HG02970 (cell line): Measurements from ENCODE around the gene CPNE7.
"Not testable (repeated sequence)": the region's sequence is repeated elsewhere in the genome, so short reads cannot be mapped to it uniquely, and the experiment has no call there.

Experiments
- ATAC-seq: cut with Tn5 transposase; IDR thresholded peaks from one replicate; pipeline ENCODE4 v1.9.1; 2021; ENCODE audit warnings: mild to moderate bottlenecking, moderate library complexity, moderate number of reproducible peaks; ENCODE audit not compliant: unreplicated experiment, low FRiP score

CPNE7 gene

DNA sequence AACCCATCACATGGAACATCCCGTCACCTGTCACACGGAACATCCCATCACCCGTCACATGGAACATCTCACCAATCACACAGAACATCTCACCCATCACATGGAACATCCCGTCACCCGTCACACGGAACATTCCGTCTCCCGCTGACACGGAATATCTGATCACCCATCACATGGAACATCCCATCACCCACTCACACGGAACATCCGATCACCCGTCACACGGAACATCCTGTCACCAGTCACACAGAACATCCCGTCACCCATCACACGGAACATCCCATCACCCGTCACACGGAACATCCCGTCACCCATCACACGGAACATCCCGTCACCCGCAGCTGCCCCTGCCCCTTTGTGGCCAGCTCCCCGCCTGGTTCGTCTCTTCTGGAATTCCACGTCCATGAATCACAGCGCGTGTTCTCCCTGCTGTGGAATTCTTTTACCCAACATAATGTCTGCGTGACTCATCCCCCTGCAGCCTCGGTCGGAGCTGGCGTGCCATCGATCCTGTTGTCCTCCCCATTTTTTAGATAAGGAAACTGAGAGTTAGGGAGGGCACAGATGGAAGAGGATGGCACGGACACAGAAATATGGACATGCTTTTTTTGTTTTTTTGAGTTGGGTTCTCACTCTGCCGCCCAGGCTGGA lies 5.6 kb downstream of the CPNE7 start:
- no peak for ATAC-seq

DNA sequence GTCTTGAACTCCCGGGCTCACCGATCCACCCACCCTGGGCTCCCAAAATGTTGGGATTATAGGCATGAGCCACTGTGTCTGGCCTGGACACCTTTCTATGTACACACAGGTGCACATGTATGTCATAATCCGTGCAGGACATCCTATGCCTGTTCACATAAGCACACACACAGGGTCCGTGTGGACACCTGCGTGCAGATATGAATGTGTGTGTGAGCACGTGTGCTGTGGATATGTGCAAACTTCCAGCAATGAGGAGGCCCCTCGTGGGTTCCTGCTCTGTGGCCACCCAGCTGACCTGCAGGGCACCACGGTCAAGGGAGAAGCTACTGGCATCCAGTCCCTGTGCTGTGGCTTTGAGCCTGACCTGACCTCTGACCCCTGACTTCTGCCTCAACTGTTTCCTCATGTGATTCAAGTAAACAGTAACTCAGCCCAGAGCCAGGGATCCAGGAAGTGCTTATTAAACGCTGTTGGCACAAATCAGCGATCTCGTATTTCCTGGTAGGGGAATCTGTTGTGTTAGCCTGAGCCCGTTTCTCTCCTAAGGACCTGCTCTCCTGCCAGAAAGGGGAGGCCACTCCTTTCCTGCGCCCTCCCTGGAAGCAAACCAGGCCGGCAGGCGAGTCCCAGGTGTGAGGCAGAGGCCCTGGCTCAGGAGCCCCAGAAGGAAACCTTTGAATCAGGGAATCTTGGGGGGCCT lies 6.5 kb downstream of the CPNE7 start:
- no peak for ATAC-seq

DNA sequence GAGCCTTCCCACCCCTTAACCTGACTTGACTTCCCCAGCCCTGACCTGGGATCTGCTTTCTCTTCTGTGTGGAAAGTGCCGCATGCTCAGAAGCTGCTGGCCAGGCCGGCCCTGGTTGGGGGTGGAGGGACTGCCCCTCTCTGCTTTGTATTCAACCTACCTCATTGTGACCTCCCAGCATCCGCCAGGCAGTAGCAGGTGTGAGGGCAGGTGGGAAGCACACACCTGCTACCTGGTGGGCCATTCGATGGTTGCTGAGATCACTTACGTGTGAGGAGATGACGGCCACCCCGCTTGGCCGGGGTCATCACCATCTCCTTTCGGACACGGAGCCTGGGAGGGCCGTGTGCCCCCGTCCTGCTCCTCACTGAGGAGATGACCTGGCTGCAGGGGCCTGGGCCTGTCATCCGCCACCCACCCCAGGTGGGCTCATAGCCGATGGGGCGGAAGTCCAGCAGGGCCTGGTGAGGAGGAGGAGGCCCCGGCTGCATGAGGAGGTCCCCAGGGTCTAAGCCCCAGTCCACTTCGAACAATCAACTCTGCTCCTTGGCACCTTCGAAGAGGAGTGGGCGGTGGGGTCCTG lies 7.1 kb downstream of the CPNE7 start:
- no peak for ATAC-seq

DNA sequence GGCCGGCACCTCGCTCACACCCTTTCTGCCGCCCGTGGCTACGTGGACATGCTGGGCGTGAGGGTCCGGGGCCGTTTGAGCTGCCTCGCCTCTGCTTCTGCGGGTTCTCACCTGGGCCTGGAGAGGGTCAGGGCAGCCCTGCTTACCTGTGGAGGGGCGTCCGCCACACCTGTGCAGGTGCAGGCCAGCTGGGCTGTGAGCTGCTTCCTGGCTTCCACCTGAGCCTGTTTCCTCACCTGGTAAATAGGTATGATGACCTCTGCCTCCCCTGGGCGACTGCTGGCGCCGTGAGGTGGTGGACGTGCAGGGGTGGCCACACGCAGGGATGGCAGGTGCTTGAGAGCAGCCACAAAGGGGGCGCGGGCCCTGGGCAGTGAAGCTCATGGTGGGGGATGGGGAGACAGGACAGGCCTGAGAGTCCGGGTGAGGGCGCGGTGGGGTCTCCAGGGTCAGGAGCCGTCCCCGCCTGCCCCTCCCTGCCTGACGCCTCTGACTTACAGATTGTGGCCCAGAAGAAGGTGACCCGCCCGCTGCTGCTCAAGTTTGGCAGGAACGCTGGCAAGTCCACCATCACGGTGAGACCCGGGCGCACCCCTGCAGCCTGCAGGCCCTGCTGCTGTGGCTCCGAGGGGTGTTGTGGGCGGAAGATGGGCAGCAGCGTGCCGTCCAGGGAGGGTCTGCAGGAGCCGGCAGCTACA lies 7.8 kb downstream of the CPNE7 start:
- no peak for ATAC-seq

DNA sequence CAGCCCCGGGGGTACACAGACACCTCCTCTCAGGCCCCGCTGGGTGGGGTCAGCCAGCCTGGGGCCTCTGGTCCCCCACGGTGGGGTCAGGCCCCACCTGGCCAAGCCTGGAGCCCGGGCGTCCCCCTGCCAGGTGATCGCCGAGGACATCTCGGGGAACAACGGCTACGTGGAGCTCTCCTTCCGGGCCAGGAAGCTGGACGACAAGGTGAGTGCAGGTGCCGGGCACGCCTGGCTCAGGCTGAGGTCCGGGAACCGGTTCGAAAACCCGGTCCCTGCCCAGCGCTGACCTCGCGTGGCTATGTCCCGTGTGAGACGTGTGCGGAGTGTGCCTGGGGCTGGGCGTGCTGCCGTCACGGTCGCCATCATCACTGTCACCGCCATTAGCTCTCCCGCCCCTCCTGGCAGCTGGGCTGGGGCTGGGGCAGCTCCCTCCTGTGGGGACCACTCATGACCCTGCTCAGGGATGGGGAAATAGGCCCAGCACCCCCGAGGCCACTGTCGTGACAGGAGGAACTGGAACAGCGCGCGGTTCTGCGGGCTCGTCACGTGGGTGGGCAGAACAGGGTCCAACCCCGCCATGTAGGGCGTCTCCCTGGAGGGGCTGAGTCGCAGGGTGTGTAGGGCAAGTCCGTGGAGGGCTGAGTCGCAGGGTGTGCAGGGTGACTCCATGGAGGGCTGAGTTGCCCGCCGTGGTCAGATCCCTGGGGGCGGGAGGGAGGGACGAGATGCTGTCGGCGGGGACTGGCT lies 8.5 kb downstream of the CPNE7 start:
- no peak for ATAC-seq

DNA sequence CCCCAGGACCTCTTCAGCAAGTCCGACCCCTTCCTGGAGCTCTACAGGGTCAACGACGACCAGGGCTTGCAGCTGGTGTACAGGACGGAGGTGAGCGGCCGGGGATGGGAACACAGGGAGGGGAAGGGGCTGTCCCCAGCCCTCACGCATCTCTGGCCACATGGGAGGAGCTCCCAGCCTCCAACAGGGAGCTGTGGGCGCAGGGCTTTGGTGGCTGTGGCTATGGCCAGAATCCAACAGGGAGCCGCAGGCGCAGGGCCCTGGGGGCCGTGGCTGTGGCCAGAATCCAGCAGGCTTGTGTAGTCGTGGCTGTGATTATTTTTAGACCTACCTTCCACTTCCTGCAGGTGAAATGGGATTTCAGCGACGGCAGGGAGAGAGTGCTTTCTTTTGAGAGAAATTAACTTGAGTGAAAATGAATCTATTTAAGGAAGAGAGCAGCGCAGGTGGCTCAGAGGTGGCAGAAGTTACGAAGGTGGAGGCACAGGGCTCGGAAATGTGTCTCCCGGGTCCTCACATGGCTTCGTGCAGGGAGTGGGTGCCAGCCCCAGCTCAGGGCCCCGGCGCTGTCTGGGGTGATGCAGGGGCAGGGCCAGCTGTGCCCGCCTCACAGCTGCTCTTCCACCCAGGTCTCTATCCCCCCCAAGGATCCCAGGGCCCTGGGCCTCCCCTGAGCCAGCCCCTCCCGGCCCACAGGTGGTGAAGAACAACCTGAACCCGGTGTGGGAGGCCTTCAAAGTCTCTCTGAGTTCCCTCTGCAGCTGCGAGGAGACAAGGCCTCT lies 9.4 kb downstream of the CPNE7 start:
- no peak for ATAC-seq

DNA sequence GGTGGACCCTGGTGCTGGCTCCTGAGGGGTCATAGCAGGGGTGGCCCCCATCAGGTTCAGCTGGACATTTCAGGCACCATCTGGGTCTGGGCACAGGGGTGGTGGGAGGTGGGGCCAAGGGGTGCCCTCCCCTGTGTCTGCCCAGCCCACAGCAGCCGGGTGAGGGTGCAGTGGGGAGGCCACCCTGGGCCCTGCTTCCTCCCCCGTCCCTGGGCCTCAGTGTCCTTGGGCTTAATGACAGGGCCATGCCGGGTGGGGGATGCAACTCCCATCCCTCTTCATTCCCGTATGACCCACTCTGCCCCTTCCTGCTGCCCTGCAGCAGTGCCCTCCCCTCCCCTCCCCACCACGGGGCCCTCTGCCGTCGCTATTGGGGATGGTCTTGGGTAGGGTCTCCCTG lies 10.7 kb downstream of the CPNE7 start:
- no peak for ATAC-seq

DNA sequence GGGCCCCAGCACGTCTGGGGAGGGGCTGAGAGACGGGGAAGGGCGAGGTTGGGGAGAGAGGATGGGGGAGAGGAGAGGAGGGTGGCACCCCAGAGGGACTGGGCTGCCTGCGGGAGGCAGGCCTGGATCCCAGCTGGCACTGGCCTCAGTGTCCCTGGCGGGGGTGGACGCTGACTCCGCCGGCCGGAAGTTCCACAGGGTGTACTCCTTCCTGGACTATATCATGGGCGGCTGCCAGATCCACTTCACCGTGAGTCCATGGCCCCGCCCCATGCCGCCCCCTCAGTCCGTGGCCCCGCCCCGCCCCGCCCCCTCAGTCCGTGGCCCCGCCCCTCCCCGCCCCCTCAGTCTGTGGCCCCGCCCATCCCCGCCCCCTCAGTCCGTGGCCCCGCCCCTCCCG lies 11.3 kb downstream of the CPNE7 start:
- ATAC-seq, result no peak

DNA sequence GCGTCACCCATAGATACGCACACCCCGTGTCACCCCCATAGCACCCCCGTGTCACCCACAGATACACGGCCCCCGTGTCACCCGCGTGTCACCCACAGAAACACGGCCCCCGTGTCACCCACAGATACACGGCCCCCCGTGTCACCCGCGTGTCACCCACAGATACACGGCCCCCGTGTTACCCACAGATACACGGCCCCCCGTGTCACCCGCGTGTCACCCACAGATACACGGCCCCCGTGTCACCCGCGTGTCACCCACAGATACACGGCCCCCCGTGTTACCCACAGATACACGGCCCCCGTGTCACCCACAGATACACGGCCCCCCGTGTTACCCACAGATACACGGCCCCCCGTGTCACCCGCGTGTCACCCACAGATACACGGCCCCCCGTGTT lies 12.1 kb downstream of the CPNE7 start:
- not testable (repeated sequence) for ATAC-seq

DNA sequence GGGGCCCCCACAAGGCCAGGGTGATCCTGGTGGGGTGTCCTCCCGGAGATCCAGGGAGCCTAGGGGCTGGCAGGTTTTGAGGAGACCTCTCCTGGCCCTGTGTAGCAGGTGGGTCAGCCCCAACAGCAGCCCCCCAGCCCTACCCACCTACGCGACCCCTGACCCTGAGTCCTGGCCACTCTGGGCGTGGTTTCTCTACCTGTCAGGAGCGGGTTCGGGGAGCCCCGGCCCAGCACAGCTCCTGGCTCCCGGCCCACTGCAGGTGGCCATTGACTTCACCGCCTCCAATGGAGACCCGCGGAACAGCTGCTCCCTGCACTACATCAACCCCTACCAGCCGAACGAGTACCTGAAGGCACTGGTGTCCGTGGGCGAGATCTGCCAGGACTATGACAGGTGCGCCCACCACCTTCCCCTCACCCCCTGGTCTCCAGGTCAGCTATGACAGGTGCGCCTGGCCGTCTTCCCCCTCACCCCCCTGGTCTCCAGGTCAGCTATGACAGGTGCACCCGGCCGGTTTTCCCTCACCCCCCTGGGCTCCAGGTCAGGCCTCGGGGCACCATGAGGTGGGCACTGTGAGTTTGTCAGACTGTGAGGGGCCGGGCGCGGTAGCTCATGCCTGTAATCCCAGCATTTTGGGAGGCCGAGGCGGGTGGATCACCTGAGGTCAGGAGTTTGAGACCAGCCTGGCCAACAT lies 13.0 kb downstream of the CPNE7 start:
- no peak for ATAC-seq

DNA sequence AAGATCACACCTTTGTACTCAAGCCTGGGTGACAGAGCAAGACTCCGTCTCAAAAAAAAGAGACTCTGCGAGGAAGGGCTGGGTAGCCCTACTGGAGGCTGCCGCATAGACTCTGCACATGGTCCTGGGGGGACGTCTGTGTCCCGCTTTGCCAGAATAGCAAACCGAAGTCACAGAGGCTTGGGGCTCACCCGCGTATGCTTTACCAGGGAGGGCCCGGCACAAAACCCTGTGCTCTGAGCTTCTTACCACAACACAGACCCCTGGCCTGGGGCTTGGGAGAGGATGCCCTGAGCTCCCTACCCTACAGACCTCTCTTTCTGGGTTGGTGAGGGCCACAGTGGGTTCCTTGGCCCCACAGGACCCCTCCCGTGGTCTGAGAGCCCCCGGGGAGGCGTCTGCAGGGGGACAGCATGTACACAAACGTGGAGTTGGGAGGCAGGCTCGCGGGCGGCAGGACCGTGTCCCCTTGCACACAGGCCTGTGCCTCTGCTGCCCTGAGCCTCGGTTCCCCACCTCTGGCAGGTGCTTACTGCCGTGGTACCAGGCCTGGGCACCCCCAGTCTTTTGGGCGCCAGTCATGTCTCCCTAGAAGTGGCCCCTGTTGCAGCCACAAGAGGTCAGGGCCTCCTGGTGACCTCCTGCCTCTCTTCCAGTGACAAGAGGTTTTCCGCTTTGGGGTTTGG lies 13.8 kb downstream of the CPNE7 start:
- ATAC-seq, result no peak

DNA sequence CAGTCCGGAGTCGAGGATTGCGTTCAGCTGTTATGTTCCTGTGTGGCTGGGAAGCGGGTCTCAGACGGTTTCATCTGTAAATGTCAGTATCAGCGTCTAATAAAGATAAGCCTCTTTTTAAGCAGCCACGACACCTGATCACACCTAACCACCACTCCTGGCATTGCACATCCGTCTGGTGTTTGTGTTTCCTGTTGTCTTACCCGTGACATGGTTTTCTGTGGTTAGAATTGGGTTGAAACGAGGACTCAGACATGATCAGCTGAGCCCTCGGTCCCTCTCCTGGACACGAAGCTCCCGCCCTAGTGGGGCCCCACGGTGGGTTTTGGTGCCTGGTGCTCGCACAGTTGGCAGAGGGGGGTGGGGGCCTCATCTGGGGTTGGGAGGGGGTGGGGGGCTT lies 18.3 kb downstream of the CPNE7 start:
- no peak for ATAC-seq

DNA sequence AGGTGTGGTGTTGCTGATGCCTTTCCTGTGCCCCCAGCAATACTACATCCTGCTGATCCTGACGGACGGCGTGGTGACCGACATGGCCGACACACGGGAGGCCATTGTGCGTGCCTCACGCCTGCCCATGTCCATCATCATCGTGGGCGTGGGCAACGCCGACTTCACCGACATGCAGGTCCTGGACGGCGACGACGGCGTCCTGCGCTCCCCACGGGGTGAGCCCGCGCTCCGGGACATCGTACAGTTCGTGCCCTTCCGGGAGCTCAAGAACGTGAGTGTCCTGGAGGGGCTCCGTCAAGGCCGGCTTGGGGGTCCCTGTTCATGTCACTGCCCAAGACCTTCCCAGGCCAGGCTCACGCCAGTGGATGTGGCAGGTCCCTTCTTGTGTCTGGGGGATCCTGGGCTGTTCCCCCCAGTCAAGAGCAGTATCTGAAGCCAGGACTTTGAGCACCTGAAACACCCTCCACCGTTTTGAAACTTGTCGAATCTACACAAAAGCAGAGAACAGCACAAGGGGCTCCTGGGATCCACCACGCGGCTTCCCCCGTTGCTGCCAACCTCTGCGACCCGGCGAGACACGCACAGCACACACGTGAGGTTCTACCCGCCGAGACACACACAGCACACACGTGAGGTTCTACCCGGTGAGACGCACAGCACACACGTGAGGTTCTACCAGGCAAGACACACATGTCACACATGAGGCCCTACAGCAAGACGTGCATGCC lies 19.9 kb downstream of the CPNE7 start:
- ATAC-seq, result no peak

DNA sequence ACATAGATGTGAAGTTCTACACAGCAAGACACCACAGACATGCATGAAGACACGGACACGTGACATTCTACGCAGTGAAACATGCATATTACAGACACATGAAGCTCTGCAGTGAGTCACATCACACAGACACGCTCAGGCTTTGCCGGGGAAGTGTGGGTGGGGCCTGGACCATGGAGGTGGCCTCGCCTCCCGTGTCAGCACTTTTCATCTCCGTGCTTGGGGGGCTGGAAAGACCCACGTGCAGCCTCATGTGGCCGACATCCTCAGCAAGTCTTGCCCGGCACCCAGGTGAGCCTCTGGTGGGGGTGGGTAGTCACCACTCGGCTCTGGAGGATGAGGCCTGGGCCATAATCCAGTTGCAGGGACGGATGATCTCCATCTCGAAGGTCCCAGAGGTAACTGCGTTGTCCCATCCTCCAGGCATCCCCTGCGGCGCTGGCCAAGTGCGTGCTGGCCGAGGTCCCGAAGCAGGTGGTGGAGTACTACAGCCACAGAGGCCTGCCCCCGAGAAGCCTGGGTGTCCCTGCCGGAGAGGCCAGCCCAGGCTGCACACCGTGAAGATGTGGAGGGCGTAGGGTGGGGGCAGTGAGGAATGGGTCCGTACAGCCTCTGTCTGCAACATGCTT lies 20.6 kb downstream of the CPNE7 start:
- ATAC-seq, result no peak

DNA sequence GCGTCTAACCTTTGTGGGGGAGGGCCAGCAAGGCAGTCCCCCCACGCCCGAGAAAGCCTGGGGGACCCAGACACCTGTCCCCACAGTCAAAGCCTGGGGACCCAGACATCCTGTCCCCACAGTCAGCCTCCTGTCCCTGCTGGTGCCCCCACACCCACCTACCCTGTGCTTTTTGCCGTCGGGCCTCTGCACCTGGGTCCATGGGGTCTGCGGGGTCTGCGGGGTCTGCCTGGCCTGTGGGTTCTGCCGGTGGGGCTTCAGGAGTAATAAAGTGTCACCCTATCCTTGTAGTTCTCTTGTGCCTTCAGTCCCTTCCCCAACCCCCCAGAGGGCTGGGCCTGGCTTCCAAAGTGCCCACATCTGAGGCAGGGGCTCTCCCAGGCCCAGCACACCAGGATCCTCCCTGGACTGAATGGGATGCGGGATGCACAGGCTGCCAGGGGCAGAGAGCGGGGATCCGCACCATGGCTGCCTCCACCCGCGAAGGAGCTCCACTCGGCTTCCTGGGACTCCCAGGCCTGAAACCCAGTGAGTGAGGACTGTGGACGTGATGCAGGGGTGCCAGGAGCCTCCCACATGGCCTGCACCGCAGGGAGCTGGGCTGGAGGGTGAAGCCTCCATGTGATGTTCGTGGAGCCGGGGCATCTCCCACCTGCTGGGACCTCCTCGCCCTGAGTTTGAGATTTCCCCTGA lies 21.5 kb downstream of the CPNE7 start:
- ATAC-seq, result no peak

DNA sequence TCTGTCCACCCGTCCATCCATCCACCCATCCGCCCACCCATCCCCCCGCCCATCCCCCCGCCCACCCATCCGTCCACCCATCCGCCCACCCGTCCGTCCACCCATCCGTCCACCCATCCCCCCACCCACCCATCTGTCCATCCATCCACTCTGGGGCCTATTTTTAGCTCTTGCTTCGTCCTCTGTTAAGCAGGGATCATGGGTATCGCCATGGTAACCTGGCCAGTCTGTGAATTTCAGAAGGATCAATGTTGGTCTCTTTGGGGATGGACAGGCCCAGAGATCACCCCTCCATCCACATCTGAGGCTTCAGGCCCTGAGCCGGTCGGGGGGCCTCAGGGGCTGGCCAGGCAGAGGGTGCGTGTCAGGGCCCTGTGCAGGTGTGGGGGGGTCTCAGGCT lies 22.6 kb downstream of the CPNE7 start:
- ATAC-seq, result no peak

DNA sequence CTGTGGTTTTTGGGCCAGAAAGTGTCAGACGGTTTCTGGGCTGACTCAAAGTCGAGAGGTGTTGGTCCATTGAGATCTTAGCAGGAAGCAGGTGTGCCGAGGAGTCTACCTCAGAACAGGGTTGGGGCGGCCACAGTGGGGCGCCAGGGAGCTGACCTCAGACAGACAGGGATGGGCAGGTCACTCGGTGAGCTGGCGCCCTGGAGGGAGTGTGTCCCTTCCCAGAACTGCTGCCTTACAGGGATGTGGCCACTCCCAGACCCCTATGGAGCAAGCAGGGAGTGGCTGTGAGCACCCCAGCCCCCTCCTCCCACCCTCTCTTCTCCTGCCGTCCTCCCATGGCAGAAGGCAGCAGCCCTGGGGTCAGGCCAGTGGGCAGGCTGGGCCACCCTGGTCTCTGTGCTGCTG lies 23.9 kb downstream of the CPNE7 start:
- ATAC-seq, result no peak
